IMR-90 (cell line): ENCODE results near the gene ATP8B3. TPM values are rescaled to one million over a fixed set of nuclear protein-coding genes. Genes with fewer than 3 reads are reported as not detected.

ENCODE experiments used
- ATAC-seq: fragments of 200-7000 bp; cut with Tn5 transposase; 2 replicates; pipeline ENCODE4 v1.9.1; 2020; ENCODE audit warnings: low read depth, mild to moderate bottlenecking, moderate library complexity
- BruUV-seq: library from RNA; stranded (reverse); fragments of 400-500 nt; replicated peaks from 2 replicates; lab custom pipeline; 2021; lab: Mats Ljungman, UMichigan
- CTCF ChIA-PET: fragments of 300-600 bp; formaldehyde crosslinking; extraction: SDS; loops from one replicate; lab custom pipeline; 2021; ENCODE audit warnings: antibody characterized with exemption; lab: Yijun Ruan, JAX
- POLR2A ChIA-PET: fragments of 300-600 bp; sonication (Branson Sonifier 250); formaldehyde crosslinking; loops from one replicate; lab custom pipeline; 2022; ENCODE audit warnings: antibody characterized with exemption; ENCODE audit not compliant: unreplicated experiment; lab: Charles Lee
- DNase-seq: peaks from one replicate; pipeline ENCODE4 v3.0.0; 2013
- H2AFZ ChIP-seq: replicated peaks from 2 replicates; pipeline ENCODE3; 2013; ENCODE audit warnings: low read length, mild to moderate bottlenecking; ENCODE audit not compliant: poor library complexity
- H2AK5ac ChIP-seq: 2 replicates; pipeline ENCODE4 v1.6.1; 2013; ENCODE audit warnings: low read depth, low read length, inconsistent platforms
- H2AK9ac ChIP-seq: replicated peaks from 2 replicates; pipeline ENCODE3; 2013; ENCODE audit warnings: mild to moderate bottlenecking, low read depth, low read length, moderate library complexity; ENCODE audit not compliant: poor library complexity
- H2BK120ac ChIP-seq: 2 replicates; pipeline ENCODE4 v1.6.1; 2013; ENCODE audit warnings: low read depth, low read length, inconsistent platforms
- H2BK15ac ChIP-seq: 3 replicates; pipeline ENCODE4 v1.6.1; 2013; ENCODE audit warnings: low read depth, low read length, inconsistent platforms
- H2BK20ac ChIP-seq: 2 replicates; pipeline ENCODE4 v1.6.1; 2013; ENCODE audit warnings: low read depth, mild to moderate bottlenecking, inconsistent platforms, low read length, moderate library complexity
- H2BK5ac ChIP-seq: 2 replicates; pipeline ENCODE4 v1.6.1; 2013; ENCODE audit warnings: mild to moderate bottlenecking, low read depth, low read length, inconsistent platforms; ENCODE audit not compliant: poor library complexity, severe bottlenecking
- H3K14ac ChIP-seq: replicated peaks from 2 replicates; pipeline ENCODE4 v1.6.1; 2013; ENCODE audit warnings: low read depth, low read length, inconsistent platforms
- H3K18ac ChIP-seq: 2 replicates; pipeline ENCODE4 v1.6.1; 2013; ENCODE audit warnings: low read depth, low read length, control low read depth
- H3K23ac ChIP-seq: 2 replicates; pipeline ENCODE4 v1.6.1; 2013; ENCODE audit warnings: low read depth, low read length, inconsistent platforms
- H3K27ac ChIP-seq: 2 replicates; pipeline ENCODE4 v1.5.1; 2013; ENCODE audit warnings: mild to moderate bottlenecking, control low read depth, low read length; ENCODE audit not compliant: insufficient read depth
- H3K27me3 ChIP-seq: 2 replicates; pipeline ENCODE4 v1.6.1; 2013; ENCODE audit warnings: low read length; ENCODE audit not compliant: control insufficient read depth, insufficient read depth
- H3K36me3 ChIP-seq: 2 replicates; pipeline ENCODE4 v1.6.1; 2013; ENCODE audit warnings: low read length, mixed read lengths; ENCODE audit not compliant: control insufficient read depth, insufficient read depth
- H3K4ac ChIP-seq: 2 replicates; pipeline ENCODE4 v1.6.1; 2013; ENCODE audit warnings: low read depth, low read length, inconsistent platforms
- H3K4me1 ChIP-seq: 2 replicates; pipeline ENCODE4 v1.6.1; 2013; ENCODE audit warnings: low read length, mixed read lengths; ENCODE audit not compliant: control insufficient read depth, insufficient read depth
- H3K4me2 ChIP-seq: 2 replicates; pipeline ENCODE4 v1.6.1; 2013; ENCODE audit warnings: low read depth, mild to moderate bottlenecking, control low read depth, low read length, moderate library complexity
- H3K4me3 ChIP-seq: 2 replicates; pipeline ENCODE4 v1.5.1; 2013; ENCODE audit warnings: low read depth, mild to moderate bottlenecking, control low read depth, low read length, moderate library complexity; ENCODE audit not compliant: insufficient read depth
- H3K56ac ChIP-seq: 2 replicates; pipeline ENCODE4 v1.6.1; 2013; ENCODE audit warnings: low read length, inconsistent platforms; ENCODE audit not compliant: insufficient read depth; ENCODE audit errors: extremely low read depth
- H3K79me1 ChIP-seq, 2 experiments: 2 replicates each; pipeline ENCODE4 v1.6.1; 2013; ENCODE audit warnings: low read length in 2 of 2, inconsistent platforms in 1 of 2, low read depth in 1 of 2
- H3K9ac ChIP-seq: 2 replicates; pipeline ENCODE4 v1.6.1; 2013; ENCODE audit warnings: low read depth, low read length, control low read depth
- H3K9me1 ChIP-seq: 2 replicates; pipeline ENCODE4 v1.6.1; 2013; ENCODE audit warnings: low read length, inconsistent platforms; ENCODE audit not compliant: insufficient read depth
- H3K9me3 ChIP-seq: 2 replicates; pipeline ENCODE4 v1.6.1; 2013; ENCODE audit warnings: low read length; ENCODE audit not compliant: control insufficient read depth, insufficient read depth
- H4K20me1 ChIP-seq: 2 replicates; pipeline ENCODE4 v1.6.1; 2013; ENCODE audit warnings: low read length, inconsistent platforms; ENCODE audit not compliant: insufficient read depth
- H4K5ac ChIP-seq: 2 replicates; pipeline ENCODE4 v1.6.1; 2013; ENCODE audit warnings: mild to moderate bottlenecking, low read depth, low read length, control low read depth
- H4K8ac ChIP-seq, 2 experiments: 2 replicates each; pipeline ENCODE4 v1.6.1; 2013; ENCODE audit warnings: low read depth in 2 of 2, low read length in 2 of 2, control low read depth in 1 of 2, inconsistent platforms in 1 of 2
- H4K91ac ChIP-seq: 2 replicates; pipeline ENCODE4 v1.6.1; 2013; ENCODE audit warnings: low read depth, low read length, inconsistent platforms; ENCODE audit not compliant: insufficient read depth
- BHLHE40 ChIP-seq: fragments of 150-350 bp; IDR thresholded peaks from 2 replicates; pipeline ENCODE4 v1.6.1; 2016; ENCODE audit warnings: mild to moderate bottlenecking, low read depth, low read length
- CHD1 ChIP-seq: IDR thresholded peaks from 2 replicates; pipeline ENCODE4 v1.6.1; 2012; ENCODE audit warnings: low read depth, low read length, improper control_type of control experiment
- ELK1 ChIP-seq: fragments of 150-350 bp; IDR thresholded peaks from 2 replicates; pipeline ENCODE4 v1.6.1; 2016; ENCODE audit warnings: low read depth, mild to moderate bottlenecking, low read length, moderate library complexity, borderline replicate concordance
- MAFK ChIP-seq: IDR thresholded peaks from 2 replicates; pipeline ENCODE4 v1.6.1; 2012; ENCODE audit warnings: low read depth, low read length, improper control_type of control experiment
- NFE2L2 ChIP-seq: fragments of 150-350 bp; IDR thresholded peaks from 2 replicates; pipeline ENCODE4 v1.6.1; 2016; ENCODE audit warnings: low read depth, mild to moderate bottlenecking, low read length
- POLR2A ChIP-seq: IDR thresholded peaks from 2 replicates; pipeline ENCODE4 v1.6.1; 2012; ENCODE audit warnings: mild to moderate bottlenecking, low read depth, low read length
- RCOR1 ChIP-seq: IDR thresholded peaks from 2 replicates; pipeline ENCODE4 v1.6.1; 2012; ENCODE audit warnings: mild to moderate bottlenecking, low read length, improper control_type of control experiment; ENCODE audit not compliant: insufficient replicate concordance
- RFX5 ChIP-seq: IDR thresholded peaks from 2 replicates; pipeline ENCODE4 v1.8.0; 2012; ENCODE audit warnings: low read depth, mild to moderate bottlenecking, low read length, moderate library complexity
- SMC3 ChIP-seq: fragments of 150-350 bp; IDR thresholded peaks from 2 replicates; pipeline ENCODE4 v1.6.1; 2016; ENCODE audit warnings: low read depth, mild to moderate bottlenecking, antibody characterized with exemption, low read length, moderate library complexity
- USF2 ChIP-seq: fragments of 150-350 bp; IDR thresholded peaks from 2 replicates; pipeline ENCODE4 v1.6.1; 2017; ENCODE audit warnings: mild to moderate bottlenecking, antibody characterized with exemption, low read length, low read depth
- WGBS, 2 experiments: methylation state at CpG; one replicate each; pipeline versions ENCODE4 v1.1.5 to v1.1.7; 2013; ENCODE audit warnings: missing lambda C conversion rate in 2 of 2; ENCODE audit not compliant: insufficient read length in 1 of 2; ENCODE audit errors: extremely low coverage in 2 of 2; 5-methylcytosine and 5-hydroxymethylcytosine counted together
- dilution Hi-C: fragments of 300-500 bp; cut with HindIII; formaldehyde crosslinking; loops from one replicate; pipeline ENCODE4 v1.14.3; 2018; ENCODE audit warnings: low sequenced_read_pairs; ENCODE audit not compliant: unreplicated experiment
- in situ Hi-C: fragments of 300-500 bp; cut with MboI; formaldehyde crosslinking; loops from 3 replicates; pipeline ENCODE4 v1.14.3; 2019; ENCODE audit warnings: low sequenced_read_pairs, inconsistent platforms, mixed read lengths
- intact Hi-C: fragments of 100-400 bp; cut with micrococcal nuclease; formaldehyde crosslinking; loops from 2 replicates; pipeline ENCODE4 v1.10.0; 2022
- polyA plus RNA-seq, 3 experiments: library from polyadenylated mRNA; depleted of rRNA; stranded (reverse); fragments of >200 nt; gene quantifications; 2 replicates each; pipeline ENCODE4 v1.2.3, GENCODE V29; 2012; ENCODE audit warnings: low replicate concordance in 1 of 3
- total RNA-seq: library from RNA; depleted of rRNA; stranded (reverse); fragments of >200 nt; gene quantifications from 2 replicates; pipeline ENCODE4 v1.2.3, GENCODE V29; 2012

Gene ATP8B3
- total and polyA plus RNA-seq, 2 of the 4 experiments (the other 2 are of a cell fraction), result 1.6 to 8.1 TPM

- no peak overlapping the region for H3K56ac ChIP-seq
- ATAC-seq, result no peak
- no peaks in the 10 kb centered on the region for H3K9me3 ChIP-seq
- no peak for TF ChIP-seq ELK1
- no peak for TF ChIP-seq RCOR1
- TF ChIP-seq SMC3, result no peak
- no peak for TF ChIP-seq BHLHE40
- no peak for TF ChIP-seq CHD1
- no peak for TF ChIP-seq NFE2L2
- no peak for TF ChIP-seq RFX5
- no peak for TF ChIP-seq USF2
- TF ChIP-seq MAFK, result no peak
- TF ChIP-seq POLR2A, result no peak
- peaks cover 13% of the 10 kb centered on the region for H3K36me3 ChIP-seq
- no peak overlapping the region for H2BK20ac ChIP-seq
- H3K23ac ChIP-seq, result no peak overlapping the region
- POLR2A ChIA-PET, result no interaction called here
- intact Hi-C loops (no loop called here), in situ Hi-C loops (no loop called here), dilution Hi-C loops (no loop called here)
- CTCF ChIA-PET, result no interaction called here
- DNase-seq, result no peak
- no peaks in the 10 kb centered on the region; the same call in 1 of the 2 replicates for H4K20me1 ChIP-seq
- H3K4ac ChIP-seq, result no peak overlapping the region
- no peak overlapping the region for H2BK15ac ChIP-seq
- no peak overlapping the region for H3K14ac ChIP-seq
- H3K79me1 ChIP-seq, result peaks cover 0 to 8% of the 10 kb centered on the region in 2 experiments; a peak in 2 of 4 replicates
- H4K91ac ChIP-seq, result no peak overlapping the region
- no peak overlapping the region for H3K4me2 ChIP-seq
- no peak overlapping the region for H2AK5ac ChIP-seq
- H2BK5ac ChIP-seq, result no peak overlapping the region
- no peaks in the 10 kb centered on the region for H3K27me3 ChIP-seq
- H2BK120ac ChIP-seq, result no peak overlapping the region
- H4K8ac ChIP-seq, result no peak overlapping the region
- H3K4me1 ChIP-seq, result peaks cover 5% of the 10 kb centered on the region
- no CpG with 5 or more reads among the region's 30 CpGs for WGBS, 2 experiments
- no peak overlapping the region for H3K4me3 ChIP-seq
- no peak overlapping the region for H4K5ac ChIP-seq
- H2AFZ ChIP-seq, result no peak overlapping the region
- H3K27ac ChIP-seq, result no peak overlapping the region
- no peak overlapping the region for H2AK9ac ChIP-seq
- no peak overlapping the region for H3K9ac ChIP-seq
- no peak overlapping the region for H3K18ac ChIP-seq
- no TSS peak for BruUV-seq
- peaks cover 4% of the 10 kb centered on the region; the same call in 1 of the 2 replicates for H3K9me1 ChIP-seq
These were observed 4.2 kb downstream of the ATP8B3 start for GRCh38 chr19:1807695-1808394.
